ENCODE measurements around the gene OGG1.
A peak's percentile ranks its signal among the peaks of the same experiment; 100 is the strongest.

The OGG1 gene

GRCh38 chr3:9776896-9777693 lies 27.3 kb downstream of the OGG1 start:
- peaks cover 0 to 33% (median 0%) of the 10 kb centered on the region in 11 experiments; a peak in 6 of 22 replicates for H3K27me3 ChIP-seq

GRCh38 chr3:9777694-9778021 lies 27.9 kb downstream of the OGG1 start:
- Histone ChIP-seq H4K20me1 (peaks cover 0 to 16% (median 0%) of the 10 kb centered on the region in 11 experiments; a peak in 6 of 22 replicates), H3K27ac (no peak overlapping the region), H3K27me3 (peaks cover 0 to 33% (median 0%) of the 10 kb centered on the region in 11 experiments; a peak in 6 of 22 replicates), H3K36me3 (peaks cover 0 to 11% (median 0%) of the 10 kb centered on the region in 11 experiments; a peak in 1 of 22 replicates), H3K9ac (no peak overlapping the region), H3K4me3 (no peak overlapping the region), H3K4me2 (peak overlapping the region; percentile 75 to 95 (median 90)), H3K4me1 (peaks cover 49 to 63% (median 57%) of the 10 kb centered on the region in 10 experiments), H3K9me3 (replicated peaks in 1 of 11) (no peaks in the 10 kb centered on the region)
- no peak for TF ChIP-seq Cebpa-rat (IDR thresholded peaks at IDR 0.05)

More at GRCh38 chr3:9776896-9777693, 27.3 kb downstream of the OGG1 start:
- Histone ChIP-seq H3K4me2 (peak overlapping the region; percentile 75 to 95 (median 90); a peak in 21 of 22 replicates), H3K4me3 (no peak overlapping the region; a peak in 1 of 20 replicates), H3K9me3 (replicated peaks in 1 of 11) (no peaks in the 10 kb centered on the region), H3K27ac (no peak overlapping the region), H3K4me1 (peaks cover 43 to 57% (median 51%) of the 10 kb centered on the region in 10 experiments), H3K9ac (no peak overlapping the region), H3K36me3 (peaks cover 0 to 8% (median 0%) of the 10 kb centered on the region in 11 experiments; a peak in 1 of 22 replicates), H4K20me1 (peaks cover 0 to 16% (median 0%) of the 10 kb centered on the region in 11 experiments; a peak in 6 of 22 replicates)
- TF ChIP-seq Cebpa-rat (IDR thresholded peaks at IDR 0.05): no peak

- peak overlapping the region; percentile 75 to 95 (median 90) for H3K4me2 ChIP-seq
- H4K20me1 ChIP-seq: peaks cover 0 to 16% (median 0%) of the 10 kb centered on the region in 11 experiments; a peak in 6 of 22 replicates
- H3K4me1 ChIP-seq: peaks cover 52 to 68% (median 59%) of the 10 kb centered on the region in 10 experiments
- no peaks in the 10 kb centered on the region for H3K9me3 ChIP-seq (replicated peaks in 1 of 11)
- peaks cover 0 to 13% (median 0%) of the 10 kb centered on the region in 11 experiments; a peak in 4 of 22 replicates for H3K36me3 ChIP-seq
- TF ChIP-seq Cebpa-rat (IDR thresholded peaks at IDR 0.05): no peak
- H3K4me3 ChIP-seq: peak overlapping the region in 1 of 10 experiments; percentile 31; a peak in 1 of 20 replicates
- H3K27ac ChIP-seq: peak overlapping the region in 5 of 11 experiments; percentile 84 to 95 (median 87); a peak in 4 of 22 replicates
- H3K9ac ChIP-seq: peak overlapping the region in 1 of 11 experiments; percentile 80; a peak in 1 of 22 replicates
- peaks cover 0 to 33% (median 0%) of the 10 kb centered on the region in 11 experiments; a peak in 6 of 22 replicates for H3K27me3 ChIP-seq
Observed at GRCh38 chr3:9778143-9779074, 28.7 kb downstream of the OGG1 start.

GRCh38 chr3:9779075-9779593 lies 29.4 kb downstream of the OGG1 start:
- peak overlapping the region in 2 of 10 experiments; percentile 25 to 34; a peak in 4 of 20 replicates for H3K4me3 ChIP-seq
- TF ChIP-seq Cebpa-rat (IDR thresholded peaks at IDR 0.05): no peak
- H3K36me3 ChIP-seq: peaks cover 0 to 20% (median 6%) of the 10 kb centered on the region in 11 experiments; a peak in 14 of 22 replicates
- H3K4me2 ChIP-seq: peak overlapping the region; percentile 75 to 95 (median 90)
- H3K27ac ChIP-seq: peak overlapping the region in 8 of 11 experiments; percentile 74 to 95 (median 84); a peak in 16 of 22 replicates
- peak overlapping the region in 5 of 11 experiments; percentile 68 to 80 (median 73); a peak in 8 of 22 replicates for H3K9ac ChIP-seq
- H3K4me1 ChIP-seq: peaks cover 52 to 68% (median 59%) of the 10 kb centered on the region in 10 experiments
- H3K27me3 ChIP-seq: peaks cover 0 to 33% (median 0%) of the 10 kb centered on the region in 11 experiments; a peak in 6 of 22 replicates
- no peaks in the 10 kb centered on the region for H3K9me3 ChIP-seq (replicated peaks in 1 of 11)
- peaks cover 0 to 16% (median 0%) of the 10 kb centered on the region in 11 experiments; a peak in 6 of 22 replicates for H4K20me1 ChIP-seq

GRCh38 chr3:9779721-9780457 lies 30.1 kb downstream of the OGG1 start:
- peaks cover 1 to 28% (median 11%) of the 10 kb centered on the region in 11 experiments; a peak in 15 of 22 replicates for H3K36me3 ChIP-seq
- peak overlapping the region; percentile 55 to 80 (median 71) for H3K9ac ChIP-seq
- H3K4me2 ChIP-seq: peak overlapping the region; percentile 75 to 95 (median 90)
- H3K27me3 ChIP-seq: peaks cover 0 to 33% (median 0%) of the 10 kb centered on the region in 11 experiments; a peak in 6 of 22 replicates
- peak overlapping the region; percentile 73 to 95 (median 82) for H3K27ac ChIP-seq
- TF ChIP-seq Cebpa-rat (IDR thresholded peaks at IDR 0.05): no peak
- no peaks in the 10 kb centered on the region for H3K9me3 ChIP-seq (replicated peaks in 1 of 11)
- peaks cover 52 to 68% (median 59%) of the 10 kb centered on the region in 10 experiments for H3K4me1 ChIP-seq
- peak overlapping the region in 8 of 10 experiments; percentile 12 to 35 (median 24); a peak in 10 of 20 replicates for H3K4me3 ChIP-seq
- peaks cover 0 to 16% (median 0%) of the 10 kb centered on the region in 11 experiments; a peak in 6 of 22 replicates for H4K20me1 ChIP-seq

GRCh38 chr3:9780458-9780812 lies 30.7 kb downstream of the OGG1 start:
- H4K20me1 ChIP-seq: peaks cover 0 to 16% (median 0%) of the 10 kb centered on the region in 11 experiments; a peak in 6 of 22 replicates
- H3K4me3 ChIP-seq: peak overlapping the region in 7 of 10 experiments; percentile 12 to 35 (median 25); a peak in 9 of 20 replicates
- H3K9ac ChIP-seq: peak overlapping the region; percentile 55 to 80 (median 71)
- peaks cover 55 to 68% (median 60%) of the 10 kb centered on the region in 10 experiments for H3K4me1 ChIP-seq
- peaks cover 6 to 33% (median 15%) of the 10 kb centered on the region in 11 experiments; a peak in 16 of 22 replicates for H3K36me3 ChIP-seq
- peak overlapping the region; percentile 73 to 95 (median 82) for H3K27ac ChIP-seq
- peaks cover 0 to 31% (median 0%) of the 10 kb centered on the region in 11 experiments; a peak in 6 of 22 replicates for H3K27me3 ChIP-seq
- H3K4me2 ChIP-seq: peak overlapping the region; percentile 75 to 95 (median 90)
- H3K9me3 ChIP-seq (replicated peaks in 1 of 11): no peaks in the 10 kb centered on the region
- peak in 1 of 11 experiments; percentile 8; a peak in 1 of 22 replicates for TF ChIP-seq Cebpa-rat (IDR thresholded peaks at IDR 0.05)

GRCh38 chr3:9780910-9781309 lies 31.2 kb downstream of the OGG1 start:
- Histone ChIP-seq H3K4me1 (peaks cover 57 to 68% (median 63%) of the 10 kb centered on the region in 10 experiments), H3K9me3 (replicated peaks in 1 of 11) (no peaks in the 10 kb centered on the region), H3K4me3 (peak overlapping the region in 4 of 10 experiments; percentile 24 to 35 (median 27); a peak in 4 of 20 replicates), H3K27ac (peak overlapping the region; percentile 73 to 95 (median 82); a peak in 20 of 22 replicates), H3K36me3 (peaks cover 6 to 38% (median 16%) of the 10 kb centered on the region in 11 experiments; a peak in 16 of 22 replicates), H3K9ac (peak overlapping the region in 10 of 11 experiments; percentile 63 to 80 (median 72); a peak in 20 of 22 replicates), H4K20me1 (peaks cover 0 to 16% (median 0%) of the 10 kb centered on the region in 11 experiments; a peak in 6 of 22 replicates), H3K27me3 (peaks cover 0 to 26% (median 0%) of the 10 kb centered on the region in 11 experiments; a peak in 5 of 22 replicates), H3K4me2 (peak overlapping the region; percentile 75 to 95 (median 90))
- TF ChIP-seq Cebpa-rat (IDR thresholded peaks at IDR 0.05): no peak

Measured in BLaER1 treated with 17β-estradiol and CSF1 and Interleukin-3, amounts not matched to agents 10 nM and 100 nM (cell line).